GM19099 (cell line): Measurements from ENCODE around the gene FAT1.

Experiments
- POLR2A ChIP-seq: IDR thresholded peaks from 3 replicates; pipeline ENCODE4 v1.6.1; 2011; ENCODE audit warnings: low read depth; ENCODE audit not compliant: insufficient read length; ENCODE audit errors: extremely low read depth

Gene FAT1

DNA sequence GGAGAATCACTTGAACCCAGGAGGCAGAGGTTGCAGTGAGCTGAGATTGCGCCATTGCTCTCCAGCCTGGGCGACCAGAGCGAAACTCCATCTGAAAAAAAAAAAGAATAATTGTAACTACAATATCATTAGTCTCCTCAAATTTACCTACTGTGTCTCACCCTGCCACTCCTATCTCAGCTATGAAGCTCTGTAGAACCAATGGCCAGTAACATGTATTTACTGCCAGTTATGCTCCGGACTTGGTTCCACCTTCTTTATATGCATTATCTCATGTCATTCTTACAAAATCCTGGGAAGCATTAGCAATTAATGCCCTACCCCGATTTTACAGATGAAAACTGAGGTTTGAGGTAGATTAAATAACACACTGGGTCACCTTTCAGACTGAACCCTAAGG is 7.0 kb upstream of the FAT1 start:
- TF ChIP-seq POLR2A = no peak

DNA sequence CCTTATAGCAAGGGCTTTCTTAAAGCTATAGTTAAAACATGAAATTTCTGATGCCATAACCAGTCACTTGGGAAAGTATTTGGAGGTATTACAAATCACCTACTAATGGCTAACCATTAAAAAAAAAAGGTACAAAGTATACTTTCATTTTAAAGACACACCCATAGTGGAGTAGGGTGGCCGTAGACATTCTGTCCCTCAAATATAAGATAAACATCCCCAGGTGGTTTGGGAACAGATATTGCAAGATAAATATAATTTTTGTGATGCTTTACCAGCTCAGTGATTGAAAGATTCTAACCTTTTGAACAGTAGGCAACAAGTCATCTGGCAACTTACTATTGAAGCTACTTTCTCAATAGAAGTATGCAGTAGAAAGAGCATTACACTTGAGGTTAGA is 6.2 kb upstream of the FAT1 start:
- TF ChIP-seq POLR2A = no peak

DNA sequence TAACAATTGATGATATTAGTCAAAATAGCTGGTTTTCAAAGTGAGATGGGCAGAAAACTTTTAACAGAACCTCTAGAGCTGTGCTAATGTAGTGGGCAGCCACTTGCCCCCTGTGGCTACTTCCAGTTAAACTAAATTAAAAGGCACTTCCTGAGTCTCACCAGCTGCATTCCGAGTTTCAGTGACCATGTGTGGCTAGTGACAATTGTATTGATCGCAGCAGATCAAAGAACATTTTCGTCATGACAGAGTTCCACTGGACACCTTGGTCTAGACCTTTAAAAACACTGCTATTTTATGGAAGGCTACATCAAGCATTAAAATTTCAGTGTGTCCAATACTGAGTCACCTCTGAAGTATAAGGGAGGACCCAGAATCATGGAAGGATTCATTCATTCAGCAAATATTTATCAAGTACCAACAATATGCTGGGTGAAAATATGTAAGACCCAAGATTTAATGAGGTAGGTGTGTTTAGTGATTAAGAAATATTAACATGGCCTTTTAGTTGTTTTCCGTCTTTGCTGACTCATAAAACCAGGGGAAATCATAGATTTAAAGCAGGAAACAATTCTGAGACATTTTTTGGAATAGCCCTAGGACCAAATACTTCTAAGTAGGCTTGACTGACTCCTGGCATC is 5.1 kb upstream of the FAT1 start:
- TF ChIP-seq POLR2A = no peak

DNA sequence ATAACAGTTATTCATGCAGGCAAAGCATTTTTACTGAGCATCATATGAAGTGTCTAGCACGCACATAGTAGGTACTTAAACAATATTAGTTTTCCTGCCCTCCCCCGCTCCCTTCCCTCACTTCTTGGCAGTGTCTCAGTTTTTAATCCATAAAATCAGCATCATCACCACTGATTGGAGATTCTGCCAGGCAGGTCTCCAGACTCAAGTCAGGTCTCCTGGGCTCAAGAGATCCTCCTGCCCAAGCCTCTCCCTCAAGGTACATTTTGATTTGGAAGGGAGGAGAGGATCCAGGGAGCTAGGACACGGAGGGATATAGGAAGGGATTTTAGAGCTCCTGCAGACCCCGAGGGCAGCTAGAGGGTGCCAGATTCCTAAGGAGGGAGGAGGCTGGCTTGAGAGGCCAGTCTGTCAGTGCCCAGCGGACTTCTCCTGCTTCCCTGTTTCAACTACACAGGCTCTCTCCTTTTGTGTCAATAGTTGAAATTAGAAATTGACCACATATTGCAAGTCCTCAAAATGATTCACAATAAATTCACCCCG is 4.4 kb upstream of the FAT1 start:
- TF ChIP-seq POLR2A = no peak

DNA sequence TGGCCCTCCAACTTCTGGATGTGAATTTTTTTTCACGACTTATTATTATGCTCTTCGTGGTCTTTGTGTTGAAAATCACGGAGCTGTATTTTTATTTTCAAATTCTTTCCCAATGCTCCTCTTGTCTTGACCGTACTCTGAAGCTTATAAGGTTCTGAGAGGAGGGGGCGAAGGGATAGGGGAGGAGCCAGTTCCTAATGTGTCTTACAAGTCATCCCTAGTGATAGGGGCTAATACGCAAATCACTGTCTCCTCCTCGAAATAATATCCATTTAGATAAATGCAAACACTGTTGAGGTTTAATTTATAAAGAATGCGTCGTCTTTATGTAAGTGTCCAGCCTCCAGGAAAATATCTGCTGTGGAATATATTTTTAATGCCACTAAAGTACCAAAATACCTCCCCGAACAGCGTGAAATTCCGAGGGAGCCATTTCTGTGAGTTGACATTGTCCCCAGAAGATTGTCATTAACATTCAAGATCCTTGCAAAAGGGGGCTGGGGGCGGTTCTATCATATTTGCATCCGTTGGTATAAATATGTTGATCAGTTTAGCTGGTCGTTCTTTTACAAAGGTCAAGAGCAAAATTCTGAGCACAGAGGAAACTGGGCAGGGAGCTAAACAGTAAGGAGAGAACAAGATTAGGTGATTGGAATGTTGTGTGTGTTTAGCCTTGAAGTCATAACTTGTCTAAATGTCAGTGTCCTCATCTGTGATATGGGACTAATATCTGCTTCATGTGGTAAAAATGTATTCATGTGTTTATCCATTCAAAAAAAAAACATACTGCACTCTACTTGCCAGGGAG is 3.7 kb upstream of the FAT1 start:
- no peak for TF ChIP-seq POLR2A

DNA sequence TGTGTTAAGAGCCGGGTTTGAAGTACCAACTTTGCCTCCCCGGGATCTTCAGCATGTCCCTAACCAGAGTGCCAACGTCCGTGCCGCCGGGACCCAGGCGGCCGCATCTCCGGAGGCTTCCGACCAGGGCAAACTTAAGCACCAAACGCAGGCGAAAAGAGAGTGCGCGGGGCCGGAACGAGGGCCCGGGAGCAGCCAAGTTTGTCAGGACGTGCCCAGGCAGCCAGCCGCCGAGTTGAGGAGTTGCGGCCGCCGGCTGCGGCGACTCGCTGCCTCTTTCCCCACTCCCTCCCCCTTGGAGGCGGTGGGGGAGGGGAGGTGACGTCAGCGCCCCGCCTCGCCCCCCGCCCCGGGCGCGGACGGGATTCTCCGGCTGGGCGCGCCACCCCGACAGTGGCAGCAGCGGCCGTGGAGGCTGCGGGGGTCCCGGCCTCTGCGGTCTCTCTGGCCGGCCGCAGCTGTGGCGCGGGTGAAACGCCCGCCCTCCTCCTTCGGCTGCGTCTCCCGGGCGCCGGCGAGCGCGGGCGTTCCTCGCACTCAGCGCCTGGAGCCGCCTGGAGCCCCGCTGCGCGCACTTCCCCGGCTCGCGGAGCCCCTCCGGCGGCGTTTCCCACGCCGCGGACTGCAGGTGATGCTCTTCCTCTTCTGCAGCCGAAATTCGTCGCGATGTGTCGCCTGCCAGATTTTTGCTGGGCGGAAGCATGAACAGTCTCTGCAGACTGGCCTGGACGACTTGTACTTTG is 2.9 kb upstream of the FAT1 start:
- TF ChIP-seq POLR2A = no peak

DNA sequence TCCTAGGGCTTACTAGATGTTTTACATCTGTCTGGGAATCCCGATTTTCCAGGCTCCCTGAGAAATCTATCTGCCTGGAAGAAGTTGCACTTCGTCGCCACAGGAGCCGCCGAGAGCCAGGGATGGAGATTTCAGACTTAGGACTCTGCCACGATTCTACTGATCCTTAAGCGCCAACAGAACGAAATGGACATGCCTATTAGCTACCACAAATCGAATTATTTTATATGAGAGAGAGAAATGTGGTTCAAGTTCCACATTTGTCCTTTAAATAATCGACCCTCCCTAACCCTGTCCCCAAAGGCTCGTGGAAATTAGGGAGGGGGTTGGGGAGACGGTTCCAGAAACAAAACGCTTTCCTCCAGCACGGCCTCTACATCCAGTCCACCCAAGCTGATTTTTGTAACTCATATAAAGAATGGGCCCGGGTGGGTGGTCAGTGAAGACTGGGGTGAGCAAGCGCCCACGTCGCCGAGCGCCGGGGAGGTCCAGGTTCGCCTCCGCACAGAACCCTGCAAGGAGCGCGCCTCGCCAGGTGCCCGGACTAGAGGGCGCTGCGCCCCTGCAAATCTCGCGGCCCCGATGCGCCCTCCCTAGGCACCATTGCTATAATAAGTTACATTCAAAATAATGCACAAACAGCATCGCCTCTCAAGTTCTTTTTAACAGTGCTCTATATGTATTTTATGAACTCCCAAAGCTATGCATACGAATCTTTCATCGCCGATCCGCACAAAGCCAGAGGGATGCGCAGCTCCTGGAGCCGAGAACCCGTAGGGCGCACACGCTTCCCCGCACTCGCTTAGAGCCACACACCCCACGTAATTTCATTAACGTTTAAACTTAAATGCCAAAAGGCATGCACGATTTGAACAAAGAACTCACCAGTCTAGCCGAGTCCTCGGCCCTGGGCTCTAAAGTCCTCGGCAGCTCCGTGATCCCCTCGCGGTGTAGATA is 2.1 kb upstream of the FAT1 start:
- TF ChIP-seq POLR2A = no peak

DNA sequence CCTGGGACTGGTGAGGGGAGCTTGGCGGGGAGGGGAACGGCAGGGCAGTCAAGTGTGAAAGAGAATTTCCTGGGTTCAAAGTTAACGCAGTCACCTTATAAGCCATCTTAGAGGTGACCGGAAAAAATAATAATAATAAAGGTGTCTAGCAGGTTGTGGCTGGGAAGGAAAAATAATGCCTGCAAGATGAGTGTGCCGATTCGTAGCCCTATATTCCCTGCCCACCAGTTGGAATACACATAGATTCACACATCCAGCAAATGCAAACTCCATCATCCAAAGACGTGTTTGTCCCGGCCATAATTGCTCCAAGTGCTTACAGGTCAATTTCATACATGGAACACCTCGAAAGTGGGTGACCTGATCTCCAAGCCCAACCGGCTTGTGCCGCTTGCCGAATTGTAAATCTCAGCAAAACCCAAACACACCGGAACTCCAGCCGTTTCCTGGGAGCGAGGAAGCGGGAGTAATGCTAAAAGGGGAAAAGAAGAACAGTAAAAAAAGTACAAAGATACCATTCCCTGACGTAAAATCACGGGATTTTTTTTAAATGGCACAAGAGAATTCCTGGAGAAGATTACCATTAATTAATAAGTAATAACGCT is 1.3 kb upstream of the FAT1 start:
- no peak for TF ChIP-seq POLR2A

DNA sequence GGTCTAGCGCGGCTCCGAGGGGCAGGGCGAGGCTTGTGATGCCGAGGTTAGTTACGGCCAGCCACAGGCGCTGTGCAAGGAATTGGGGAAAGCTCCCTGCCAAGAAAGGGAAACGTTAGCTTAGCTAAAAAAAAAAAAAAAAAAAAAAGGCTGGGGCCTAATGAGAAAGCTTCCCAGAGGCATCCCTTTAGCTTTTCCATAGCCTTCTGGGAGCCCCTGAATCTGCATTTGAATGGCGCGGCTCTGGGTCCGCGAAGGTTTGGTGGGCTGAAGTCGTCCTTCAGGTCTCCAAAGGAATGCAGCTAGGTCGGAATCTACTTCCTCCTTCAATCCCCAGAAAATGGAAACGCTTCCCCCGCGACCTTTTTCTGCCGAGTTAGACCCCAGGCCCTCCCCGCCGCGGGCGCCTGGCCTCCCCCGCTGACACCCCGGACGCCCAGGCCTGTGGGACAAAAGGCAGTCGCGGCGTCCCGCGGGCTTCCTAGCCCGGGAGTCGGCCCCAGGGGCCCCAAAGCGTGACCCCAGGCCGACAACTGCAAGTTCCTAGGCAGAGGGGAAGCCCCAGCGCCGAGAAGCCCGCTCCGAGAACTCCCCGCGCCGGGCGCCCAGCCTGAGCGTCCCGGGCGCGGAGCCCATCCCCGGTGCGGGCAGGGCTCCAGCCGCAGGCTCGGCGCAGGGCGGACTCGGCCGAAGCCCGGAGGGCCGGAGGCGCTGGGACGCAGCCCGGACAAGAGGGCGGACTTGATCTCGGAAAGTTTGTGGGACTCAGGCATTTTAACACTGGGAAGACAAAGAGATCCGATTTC is 605 bp upstream of the FAT1 start:
- TF ChIP-seq POLR2A = no peak

DNA sequence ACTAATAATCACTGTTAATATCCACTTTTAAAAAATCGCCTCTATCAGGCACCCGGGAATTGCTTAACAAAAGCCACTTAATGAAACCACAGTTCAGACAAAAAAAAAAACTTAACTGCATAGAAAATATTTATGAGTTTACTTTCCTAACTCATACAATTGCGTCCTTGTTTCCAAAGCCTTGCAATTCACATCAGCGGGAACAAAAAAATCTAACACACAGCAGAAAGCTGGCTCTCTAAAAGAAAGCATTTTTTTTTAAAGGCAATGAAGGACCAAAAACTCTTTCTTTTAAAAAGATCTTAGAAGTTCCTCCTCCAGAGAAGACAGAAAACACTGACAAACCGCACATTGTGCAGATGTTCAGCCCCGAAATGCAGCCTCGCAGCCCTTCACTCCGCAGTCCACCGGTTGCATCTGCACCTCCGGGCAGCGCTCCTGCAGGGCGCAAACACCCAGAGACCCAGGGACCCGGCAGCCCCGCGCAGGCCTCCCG is 812 bp downstream of the FAT1 start:
- TF ChIP-seq POLR2A = no peak

DNA sequence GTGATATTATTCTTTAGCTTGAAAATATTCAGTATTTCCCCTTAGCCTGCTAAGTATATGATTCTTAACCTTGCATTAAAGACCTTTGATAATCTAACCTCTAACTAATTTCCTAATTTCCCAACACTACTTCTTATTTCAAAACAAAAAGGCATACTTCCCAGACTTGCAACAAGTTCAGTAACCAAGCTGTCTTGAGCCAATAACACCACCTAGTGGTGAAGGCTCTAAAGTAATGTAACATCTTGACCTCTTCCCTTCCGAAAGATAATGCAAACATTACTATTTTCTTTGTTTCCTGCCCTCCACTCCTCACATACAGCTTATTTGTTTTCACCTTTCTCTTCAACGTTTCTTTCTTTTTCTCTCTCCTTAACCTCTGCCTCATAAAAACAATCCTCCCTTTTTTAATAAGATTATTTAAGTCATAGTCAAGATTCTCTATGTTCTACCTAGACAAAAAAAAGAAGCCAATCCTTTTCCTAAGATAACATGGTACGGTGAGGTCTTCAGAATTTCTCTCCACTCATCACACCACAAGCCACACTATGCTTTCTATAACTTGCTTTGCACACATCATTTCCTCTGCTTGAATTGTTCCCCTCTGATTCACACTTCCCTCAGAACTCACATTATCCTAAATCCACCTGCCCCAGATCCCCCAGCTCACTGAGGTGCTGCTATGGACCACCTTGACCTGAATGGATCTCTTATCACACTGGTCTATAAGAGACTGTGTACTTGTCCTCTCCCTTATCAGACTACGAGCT is 3.5 kb downstream of the FAT1 start:
- TF ChIP-seq POLR2A = no peak

DNA sequence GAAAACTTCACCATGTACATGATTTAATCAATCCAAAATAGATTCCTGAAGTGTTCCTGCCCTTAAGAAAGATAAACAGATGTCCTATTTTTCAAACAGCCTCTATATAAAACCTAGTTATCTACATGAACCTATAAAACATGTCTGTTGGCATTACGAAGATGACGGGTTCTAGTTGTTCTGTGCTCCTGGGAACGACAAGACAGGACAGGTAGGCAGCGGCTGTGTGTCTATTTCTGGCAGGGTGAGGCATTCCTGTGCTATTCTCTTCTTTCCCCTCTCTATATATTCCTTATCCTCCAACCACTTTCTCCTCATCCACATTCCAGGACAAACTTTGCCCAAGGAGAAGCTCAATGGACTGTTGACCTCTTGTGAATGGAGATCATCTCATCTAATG is 6.1 kb downstream of the FAT1 start:
- no peak for TF ChIP-seq POLR2A
